ENCODE results near the gene ARHGEF9. TPM values are rescaled to one million over a fixed set of nuclear protein-coding genes. Genes with fewer than 3 reads are reported as not detected.

The ARHGEF9 gene
- total and polyA plus RNA-seq, 10 of the 15 experiments (the other 5 are each of a cell fraction or from before 2014, with no cell fraction given): 3.2 to 25.2 (median 14.3) TPM

MicroRNAs encoded within 50 kb of the gene (microRNA counts, 767-probe panel; counts per million panel counts)
- microRNA hsa-miR-1468: 55.3 counts per million

Small RNA genes lying within 50 kb of the gene (microRNA-seq; reads per million reads assigned to microRNA genes)
- 7.5 reads per million, percentile 38 among the genes with 10 or more reads in this experiment for gene MIR1468

Small RNA genes lying within 50 kb of the gene (small RNA-seq; reads per million reads assigned to genes)
- gene MIR1468: 9.5 reads per million, percentile 95 among the genes with 10 or more reads in this experiment
